SK-N-MC (cell line): ENCODE results near the gene KRTAP2-3.

ENCODE experiments used
- EZH2 ChIP-seq: fragments of 200-600 bp; sonication (generic); IDR thresholded peaks from one replicate; pipeline ENCODE4 v1.6.1; 2017; ENCODE audit warnings: antibody characterized with exemption
- FOXP2 ChIP-seq: optimal IDR thresholded peaks from 2 replicates; pipeline ENCODE3; 2011; ENCODE audit warnings: mild to moderate bottlenecking, moderate library complexity; ENCODE audit not compliant: insufficient read depth; ENCODE audit errors: extremely low read length, control extremely low read depth

GRCh38 chr17:41013606-41014005 is 46.3 kb downstream of the KRTAP2-3 start:
- TF ChIP-seq EZH2 = no peak
- no peak for TF ChIP-seq FOXP2
